NCI-H526 (cell line): Measurements from ENCODE around the gene ARL2BP.
"Not testable (repeated sequence)": the region's sequence is repeated elsewhere in the genome, so short reads cannot be mapped to it uniquely, and the experiment has no call there.

Experiments
- DNase-seq, 2 experiments: peaks; one replicate each; lab custom pipeline; 2025; lab: John Stamatoyannopoulos, UW

Gene ARL2BP

GRCh38 chr16:57263541-57264351, 18.7 kb downstream of the ARL2BP start:
- DNase-seq: no peak

GRCh38 chr16:57264381-57264780, 19.3 kb downstream of the ARL2BP start:
- no peak for DNase-seq

- DNase-seq: no peak
Measured at GRCh38 chr16:57264950-57265371, 19.9 kb downstream of the ARL2BP start.

GRCh38 chr16:57265850-57266530, 20.9 kb downstream of the ARL2BP start:
- DNase-seq: peak in 1 of 2 experiments; percentile 57

- DNase-seq: peak in 1 of 2 experiments; percentile 24
Measured at GRCh38 chr16:57266531-57267260, 21.6 kb downstream of the ARL2BP start.

DNA sequence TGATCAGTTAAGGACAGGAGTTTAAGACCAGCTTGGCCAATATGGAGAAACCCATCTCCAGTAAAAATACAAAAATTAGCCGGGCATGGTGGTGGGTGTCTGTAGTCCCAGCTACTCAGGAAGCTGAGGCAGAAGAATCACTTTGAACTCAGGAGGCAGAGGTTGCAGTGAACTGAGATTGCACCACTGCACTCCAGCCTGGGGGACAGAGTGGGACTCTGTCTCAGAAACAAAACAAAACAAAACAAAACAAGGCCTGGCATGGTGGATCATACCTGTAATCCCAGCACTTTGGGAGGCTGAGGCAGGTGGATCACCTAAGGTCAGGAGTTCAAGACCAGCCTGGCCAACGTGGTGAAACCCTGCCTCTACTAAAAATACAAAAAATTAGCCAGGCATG, 22.3 kb downstream of the ARL2BP start:
- not testable (repeated sequence) for DNase-seq

- no peak for DNase-seq
Measured at GRCh38 chr16:57268804-57269800, 24.0 kb downstream of the ARL2BP start.

GRCh38 chr16:57270221-57271062, 25.4 kb downstream of the ARL2BP start:
- no peak for DNase-seq

GRCh38 chr16:57271063-57271345, 25.9 kb downstream of the ARL2BP start:
- no peak for DNase-seq

GRCh38 chr16:57271867-57272495, 26.9 kb downstream of the ARL2BP start:
- no peak for DNase-seq

DNA sequence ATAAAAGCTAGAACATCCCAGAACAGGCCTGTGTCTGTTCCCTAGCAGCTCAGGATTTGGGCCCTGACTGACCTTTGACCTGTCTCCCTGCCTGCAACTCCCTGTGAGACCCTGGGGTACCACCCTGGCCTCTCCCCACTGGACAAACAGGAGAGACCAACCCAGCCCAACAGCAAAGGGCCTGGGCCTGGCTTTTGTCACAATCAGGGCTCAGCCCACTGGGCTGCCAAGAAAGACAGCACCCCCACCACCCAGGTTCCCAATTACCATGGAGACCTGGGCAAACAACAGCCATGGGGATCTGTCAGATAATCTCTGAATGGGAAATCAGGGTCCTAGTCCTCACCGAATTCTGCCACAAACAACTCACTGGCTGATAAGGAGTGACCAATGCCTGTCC, 28.3 kb downstream of the ARL2BP start:
- DNase-seq: no peak

DNA sequence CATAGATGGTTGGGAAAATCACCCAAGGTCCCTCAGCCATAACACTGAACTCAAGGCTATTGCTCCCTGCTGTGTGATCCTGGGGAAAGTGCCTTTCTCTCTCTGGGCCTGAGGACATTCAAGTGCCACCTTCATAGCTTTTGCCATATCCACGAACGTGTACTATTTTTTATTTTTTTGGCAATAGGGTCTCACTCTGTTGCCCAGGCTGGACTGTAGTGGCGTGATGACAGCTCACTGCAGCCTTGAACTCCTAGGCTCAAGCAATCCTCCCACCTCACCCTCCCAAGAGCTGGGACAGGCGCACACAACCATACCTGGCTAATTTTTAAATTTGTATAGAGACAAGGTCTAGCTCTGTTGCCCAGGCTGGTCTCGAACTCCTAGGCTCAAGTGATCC, 28.8 kb downstream of the ARL2BP start:
- no peak for DNase-seq

DNA sequence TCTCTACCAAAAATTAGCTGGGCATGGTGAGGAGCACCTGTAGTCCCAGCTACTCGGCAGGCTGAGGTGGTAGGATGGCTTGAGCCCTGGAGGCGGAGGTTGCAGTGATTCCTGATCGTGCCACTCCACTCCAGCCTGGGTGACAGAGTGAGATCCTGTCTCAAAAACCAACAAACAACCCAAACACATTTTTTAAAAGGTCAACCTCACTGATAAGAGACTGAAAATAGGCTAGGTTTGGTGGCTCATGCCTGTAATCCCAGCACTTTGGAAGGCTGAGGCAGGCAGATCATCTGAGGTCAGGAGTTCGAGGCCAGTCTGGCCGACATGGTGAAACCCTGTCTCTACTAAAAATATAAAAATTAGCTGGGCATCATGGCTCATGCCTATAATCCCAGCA, 30.9 kb downstream of the ARL2BP start:
- DNase-seq: not testable (repeated sequence)

GRCh38 chr16:57276596-57276995, 31.5 kb downstream of the ARL2BP start:
- DNase-seq: no peak

DNA sequence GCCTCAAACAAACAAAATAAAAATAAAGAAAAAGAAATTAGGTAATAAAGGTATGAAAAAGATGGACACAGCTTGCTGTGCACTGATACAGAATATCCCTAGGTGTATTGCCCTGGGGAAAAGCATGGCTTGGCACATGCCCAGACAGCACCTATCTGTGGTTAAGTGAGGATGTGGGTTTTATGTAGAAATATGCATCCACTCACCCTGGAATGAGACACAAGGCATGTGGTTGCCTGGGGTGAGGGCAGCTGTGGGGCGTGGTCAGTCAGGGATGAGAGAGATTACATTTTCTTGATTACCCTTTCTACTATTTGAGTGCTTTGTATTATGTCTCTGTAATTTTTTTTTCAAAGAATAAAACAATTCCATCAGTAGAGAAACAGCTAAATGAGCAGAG, 32.5 kb downstream of the ARL2BP start:
- DNase-seq: no peak

DNA sequence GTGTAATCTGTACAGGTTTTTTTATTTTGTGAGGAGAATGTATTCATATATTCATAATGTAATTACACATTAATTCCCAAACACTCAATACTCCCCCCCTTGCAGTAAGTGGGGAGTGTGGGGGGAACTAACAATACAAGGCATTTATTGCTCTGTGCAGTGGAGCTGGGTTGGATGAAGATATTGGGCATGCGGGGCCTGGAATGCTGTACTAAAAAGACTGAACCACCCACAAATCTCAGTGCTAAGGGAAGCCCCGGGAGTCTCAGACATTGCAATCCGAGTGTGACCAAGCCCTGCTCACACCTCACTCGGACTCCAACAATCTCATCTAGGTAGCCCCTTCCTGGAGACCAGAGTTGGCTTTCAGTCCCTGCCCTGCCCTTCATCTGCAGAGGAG, 33.4 kb downstream of the ARL2BP start:
- DNase-seq: no peak

DNA sequence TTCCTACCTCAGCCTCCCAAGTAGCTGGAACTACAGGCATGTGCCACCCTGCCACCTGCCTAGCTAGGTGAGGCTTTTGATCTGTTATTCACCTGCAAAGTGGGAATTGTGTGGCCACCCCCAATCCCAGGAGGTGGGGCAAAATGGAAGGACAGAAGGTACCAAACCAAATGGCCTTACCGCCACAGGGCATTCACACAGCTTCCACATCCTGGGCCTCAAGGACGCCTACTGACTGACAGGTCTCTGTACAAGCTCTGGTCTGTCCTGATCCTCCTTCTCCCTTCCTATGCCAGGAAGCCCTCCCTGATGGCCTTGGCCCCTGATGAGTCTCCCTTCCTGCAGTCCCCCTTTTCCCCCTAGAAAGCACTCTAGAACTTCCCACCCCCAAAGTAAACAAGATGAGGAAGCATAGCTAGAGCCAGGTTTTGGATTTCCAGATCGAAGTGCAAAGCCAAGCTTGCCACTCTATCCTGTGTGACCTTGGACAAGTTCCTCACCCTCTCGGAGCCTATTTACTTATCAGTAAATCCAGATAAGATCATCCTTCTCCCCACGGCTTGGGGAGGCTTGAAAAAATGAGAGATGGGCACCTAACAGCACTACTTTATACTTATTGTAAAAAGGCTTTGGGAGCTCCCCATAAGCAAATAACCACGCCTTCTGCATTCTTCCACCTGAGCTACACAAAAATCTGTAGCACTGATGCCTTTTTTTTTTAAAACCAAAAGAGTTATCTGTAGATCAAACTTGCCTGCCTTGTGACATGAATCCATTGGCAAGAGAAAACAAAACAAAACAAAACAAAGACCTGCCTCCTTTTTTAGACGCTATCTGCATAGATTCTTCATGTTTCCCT, 35.0 kb downstream of the ARL2BP start:
- DNase-seq: no peak

DNA sequence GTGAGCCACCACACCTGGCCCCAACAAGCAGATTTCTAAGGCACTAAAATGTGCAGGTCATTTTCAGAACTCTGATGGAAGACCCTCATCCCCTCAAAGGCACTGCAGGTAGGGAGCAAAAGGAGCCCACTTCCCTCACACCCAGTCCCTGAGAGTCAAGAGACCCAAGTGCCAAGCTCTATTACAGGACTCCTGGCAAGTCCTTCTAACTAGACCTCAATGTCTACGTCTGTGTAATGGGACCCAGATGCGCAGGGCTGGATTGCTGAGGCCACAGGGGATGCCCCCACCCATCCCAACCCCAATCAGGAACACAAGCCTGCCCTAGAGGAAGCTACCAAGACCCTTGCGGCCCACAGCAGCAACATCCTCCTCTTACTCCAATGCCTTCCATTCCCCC, 36.7 kb downstream of the ARL2BP start:
- DNase-seq: no peak

DNA sequence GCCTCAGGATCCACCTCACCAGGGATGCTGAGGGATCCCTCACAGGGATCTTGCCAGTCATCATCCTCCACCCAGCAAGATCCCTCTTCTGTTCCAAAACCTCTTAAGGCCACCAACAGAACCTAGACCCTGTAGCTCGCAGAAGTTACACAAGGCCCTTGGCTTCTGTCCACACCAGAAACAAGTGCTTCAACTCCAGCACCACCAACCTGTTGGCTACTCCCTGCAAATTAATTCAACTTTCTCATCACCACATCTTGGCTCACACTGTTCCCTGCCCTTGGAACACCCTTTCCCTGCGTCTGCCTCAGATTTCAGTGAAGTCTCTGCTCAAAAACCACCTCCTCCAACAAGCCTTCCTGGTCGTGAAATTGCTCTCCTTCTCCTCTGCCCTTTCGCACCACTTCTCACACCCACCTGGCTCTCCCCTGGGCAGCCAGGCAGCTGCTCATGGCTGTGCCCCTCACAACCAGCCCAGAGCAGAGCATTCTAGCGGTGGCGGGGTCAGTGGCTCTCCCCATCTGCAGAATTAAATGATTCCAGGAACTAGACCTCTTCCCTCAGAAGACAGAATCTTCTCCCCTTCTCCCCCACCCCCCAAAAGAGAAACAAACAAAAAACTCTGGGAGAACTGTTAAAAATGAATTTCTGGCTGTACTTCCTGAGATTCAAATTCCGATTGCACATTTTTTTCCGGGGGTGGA, 37.6 kb downstream of the ARL2BP start:
- no peak for DNase-seq
